Measurements from ENCODE around the gene PLEKHH1. TPM values are rescaled to one million over a fixed set of nuclear protein-coding genes. Genes with fewer than 3 reads are reported as not detected.
A peak's percentile ranks its signal among the peaks of the same experiment; 100 is the strongest.
"Not testable (repeated sequence)": the region's sequence is repeated elsewhere in the genome, so short reads cannot be mapped to it uniquely, and the experiment has no call there.

PLEKHH1 gene
- polyA plus RNA-seq, 4 donors, result 30.4 to 85.5 (median 55.2) TPM

- DNase-seq (ENCODE audit: low read depth in 4 of 4, low spot score in 2 of 4), result no peak
Observed at GRCh38 chr14:67529947-67530935, 2.8 kb upstream of the PLEKHH1 start.

GRCh38 chr14:67532606-67532997, 488 bp upstream of the PLEKHH1 start:
- DNase-seq (ENCODE audit: low read depth in 4 of 4, low spot score in 2 of 4), result no peak

GRCh38 chr14:67533754-67534085, 630 bp downstream of the PLEKHH1 start:
- DNase-seq (ENCODE audit: low read depth in 4 of 4, low spot score in 2 of 4), result peak in 2 of 4 donors; percentile 23 to 46

GRCh38 chr14:67536087-67536486, 3.0 kb downstream of the PLEKHH1 start:
- no peak for DNase-seq (ENCODE audit: low read depth in 4 of 4, low spot score in 2 of 4)

GRCh38 chr14:67537736-67538135, 4.6 kb downstream of the PLEKHH1 start:
- DNase-seq (ENCODE audit: low read depth in 4 of 4, low spot score in 2 of 4), result no peak

- no peak for DNase-seq (ENCODE audit: low read depth in 4 of 4, low spot score in 2 of 4)
Observed at GRCh38 chr14:67538501-67538900, 5.4 kb downstream of the PLEKHH1 start.

- DNase-seq (ENCODE audit: low read depth in 4 of 4, low spot score in 2 of 4), result no peak
Observed at GRCh38 chr14:67539116-67539515, 6.0 kb downstream of the PLEKHH1 start.

GRCh38 chr14:67541448-67542387, 8.6 kb downstream of the PLEKHH1 start:
- no peak for DNase-seq (ENCODE audit: low read depth in 4 of 4, low spot score in 2 of 4)

- DNase-seq (ENCODE audit: low read depth in 4 of 4, low spot score in 2 of 4), result not testable (repeated sequence)
Observed at GRCh38 chr14:67542620-67543019, 9.5 kb downstream of the PLEKHH1 start.

- DNase-seq (ENCODE audit: low read depth in 4 of 4, low spot score in 2 of 4), result no peak
Observed at GRCh38 chr14:67544590-67544989, 11.5 kb downstream of the PLEKHH1 start.

- no peak for DNase-seq (ENCODE audit: low read depth in 4 of 4, low spot score in 2 of 4)
Observed at GRCh38 chr14:67547224-67547780, 14.2 kb downstream of the PLEKHH1 start.

GRCh38 chr14:67549734-67550133, 16.6 kb downstream of the PLEKHH1 start:
- DNase-seq (ENCODE audit: low read depth in 4 of 4, low spot score in 2 of 4), result no peak

GRCh38 chr14:67551123-67551522, 18.0 kb downstream of the PLEKHH1 start:
- no peak for DNase-seq (ENCODE audit: low read depth in 4 of 4, low spot score in 2 of 4)

- no peak for DNase-seq (ENCODE audit: low read depth in 4 of 4, low spot score in 2 of 4)
Observed at GRCh38 chr14:67551940-67552339, 18.9 kb downstream of the PLEKHH1 start.

GRCh38 chr14:67553547-67553946, 20.5 kb downstream of the PLEKHH1 start:
- DNase-seq (ENCODE audit: low read depth in 4 of 4, low spot score in 2 of 4), result no peak

GRCh38 chr14:67554341-67554740, 21.3 kb downstream of the PLEKHH1 start:
- no peak for DNase-seq (ENCODE audit: low read depth in 4 of 4, low spot score in 2 of 4)

GRCh38 chr14:67555518-67556090, 22.5 kb downstream of the PLEKHH1 start:
- no peak for DNase-seq (ENCODE audit: low read depth in 4 of 4, low spot score in 2 of 4)

- DNase-seq (ENCODE audit: low read depth in 4 of 4, low spot score in 2 of 4), result no peak
Observed at GRCh38 chr14:67556671-67557070, 23.6 kb downstream of the PLEKHH1 start.

- DNase-seq (ENCODE audit: low read depth in 4 of 4, low spot score in 2 of 4), result no peak
Observed at GRCh38 chr14:67557118-67557517, 24.0 kb downstream of the PLEKHH1 start.

GRCh38 chr14:67557656-67558055, 24.6 kb downstream of the PLEKHH1 start:
- DNase-seq (ENCODE audit: low read depth in 4 of 4, low spot score in 2 of 4), result no peak

- no peak for DNase-seq (ENCODE audit: low read depth in 4 of 4, low spot score in 2 of 4)
Observed at GRCh38 chr14:67559639-67560038, 26.5 kb downstream of the PLEKHH1 start.
